GM23248 (cell line): ENCODE data around the gene NOC2L. TPM values are rescaled to one million over a fixed set of nuclear protein-coding genes. Genes with fewer than 3 reads are reported as not detected.

ENCODE experiments used
- DNase-seq: peaks from one replicate; pipeline ENCODE4 v3.0.0-alpha.2; 2015
- H2AFZ ChIP-seq: fragments of 200-600 bp; sonication (generic); 2 replicates; pipeline ENCODE4 v1.6.1; 2016; ENCODE audit warnings: antibody characterized with exemption
- H3F3A ChIP-seq: fragments of 200-600 bp; sonication (generic); 2 replicates; pipeline ENCODE4 v1.6.1; 2016; ENCODE audit warnings: mild to moderate bottlenecking, antibody characterized with exemption, mixed run types; ENCODE audit not compliant: insufficient read depth
- H3K27ac ChIP-seq: fragments of 200-600 bp; sonication (generic); 2 replicates; pipeline ENCODE4 v1.5.1; 2016; ENCODE audit warnings: mild to moderate bottlenecking
- H3K27me3 ChIP-seq: fragments of 200-600 bp; sonication (generic); replicated peaks from 2 replicates; pipeline ENCODE4 v1.6.1; 2016; ENCODE audit warnings: mild to moderate bottlenecking; ENCODE audit not compliant: insufficient read depth
- H3K36me3 ChIP-seq: fragments of 200-600 bp; sonication (generic); 2 replicates; pipeline ENCODE4 v1.6.1; 2016; ENCODE audit warnings: low read depth, mild to moderate bottlenecking
- H3K4me1 ChIP-seq: fragments of 200-600 bp; sonication (generic); 2 replicates; pipeline ENCODE4 v1.6.1; 2016; ENCODE audit warnings: mild to moderate bottlenecking; ENCODE audit not compliant: insufficient read depth
- H3K4me2 ChIP-seq: fragments of 200-600 bp; sonication (generic); one replicate; pipeline ENCODE4 v1.6.1; 2016; ENCODE audit warnings: mild to moderate bottlenecking; ENCODE audit not compliant: unreplicated experiment
- H3K4me3 ChIP-seq: fragments of 200-600 bp; sonication (generic); 2 replicates; pipeline ENCODE4 v1.5.1; 2016; ENCODE audit warnings: mild to moderate bottlenecking
- H3K79me2 ChIP-seq: fragments of 200-600 bp; sonication (generic); 2 replicates; pipeline ENCODE4 v1.6.1; 2016; ENCODE audit warnings: mild to moderate bottlenecking; ENCODE audit not compliant: insufficient read depth
- H3K9ac ChIP-seq: fragments of 200-600 bp; sonication (generic); 2 replicates; pipeline ENCODE4 v1.6.1; 2016; ENCODE audit warnings: mild to moderate bottlenecking
- H3K9me2 ChIP-seq: fragments of 200-600 bp; sonication (generic); 2 replicates; pipeline ENCODE4 v1.6.1; 2016; ENCODE audit warnings: mixed run types, mild to moderate bottlenecking, moderate library complexity; ENCODE audit not compliant: insufficient read depth
- H3K9me3 ChIP-seq: fragments of 200-600 bp; sonication (generic); one replicate; pipeline ENCODE4 v1.6.1; 2017; ENCODE audit warnings: low read depth
- H4K20me1 ChIP-seq: fragments of 200-600 bp; sonication (generic); 2 replicates; pipeline ENCODE4 v1.6.0; 2016; ENCODE audit not compliant: insufficient read depth
- EZH2 ChIP-seq: fragments of 200-600 bp; sonication (generic); IDR thresholded peaks from 2 replicates; pipeline ENCODE4 v1.6.1; 2018; ENCODE audit warnings: antibody characterized with exemption, mild to moderate bottlenecking; ENCODE audit not compliant: insufficient read depth, poor library complexity, severe bottlenecking
- EZH2phosphoT487 ChIP-seq: fragments of 200-600 bp; sonication (generic); IDR thresholded peaks from 2 replicates; pipeline ENCODE4 v1.6.1; 2018; ENCODE audit warnings: antibody characterized with exemption, moderate library complexity, mild to moderate bottlenecking, low read depth; ENCODE audit not compliant: insufficient read depth
- WGBS, 2 experiments: methylation state at CpG; one replicate each; pipeline ENCODE4 v1.1.6; 2015 to 2017; ENCODE audit warnings: low lambda C conversion rate in 2 of 2, low coverage in 1 of 2; ENCODE audit errors: missing lambda C conversion rate in 2 of 2; 5-methylcytosine and 5-hydroxymethylcytosine counted together
- in situ Hi-C: fragments of 300-500 bp; cut with MboI; formaldehyde crosslinking; loops from 2 replicates; pipeline ENCODE4 v1.15.0; 2020
- polyA plus RNA-seq: library from polyadenylated mRNA; unstranded; fragments of >200 nt; fragmentation: Nextera tagmentation; extraction: Ambion mirVana; gene quantifications from 2 replicates; pipeline ENCODE4 v1.2.1, GENCODE V29; 2016
- total RNA-seq: library from RNA; depleted of rRNA; stranded (reverse); fragments of >200 nt; shearing (Covaris generic); gene quantifications from 2 replicates; pipeline ENCODE4 v1.2.3, GENCODE V29; 2014

Gene NOC2L
- total and polyA plus RNA-seq, 2 experiments from 2014 or later, result 64.0 to 67.3 TPM

DNA sequence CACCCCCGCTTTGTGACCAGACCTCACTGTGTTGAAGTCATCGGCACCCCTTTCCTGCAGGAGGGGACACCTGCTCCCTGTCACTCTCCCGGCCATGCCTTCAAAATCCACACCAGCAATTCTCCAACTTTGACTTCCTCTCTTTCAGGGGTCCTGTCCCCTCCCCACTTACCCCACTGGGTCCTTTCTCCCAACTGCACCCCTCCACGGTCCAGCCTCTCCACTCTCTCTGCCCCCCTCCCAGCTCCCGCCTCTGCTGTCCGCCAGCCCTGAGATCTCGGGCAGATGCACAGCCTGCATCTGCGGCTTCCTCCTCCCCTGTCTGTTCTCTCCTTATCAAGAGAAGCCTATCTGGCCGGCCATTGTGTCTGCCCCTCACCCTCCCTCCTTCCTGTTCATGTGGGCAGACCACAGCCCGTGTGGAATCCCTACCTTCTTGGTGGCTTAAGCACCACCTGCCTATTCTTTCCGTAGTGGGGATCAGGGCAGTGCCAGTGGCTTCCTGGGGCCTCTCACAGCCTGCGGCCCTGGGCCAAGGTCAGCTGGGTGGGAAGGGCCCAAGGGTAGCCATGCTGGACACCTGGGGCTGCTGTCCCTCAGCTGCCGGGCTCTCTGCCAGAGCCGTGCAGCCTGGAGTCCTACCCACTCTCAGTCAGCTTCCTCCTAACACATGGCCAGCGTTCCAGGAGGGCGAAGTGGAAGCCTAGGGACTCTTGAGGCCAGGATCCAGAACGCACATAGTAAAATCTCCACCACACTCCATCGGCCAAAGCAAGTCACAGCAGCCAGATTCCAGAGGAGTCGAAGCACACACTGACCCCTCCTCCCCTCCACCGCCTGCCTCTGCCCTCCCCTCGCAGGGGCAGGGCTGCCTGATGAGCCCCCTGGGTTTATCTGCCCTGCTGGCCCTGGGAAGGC, 46.0 kb upstream of the NOC2L start:
- in situ Hi-C loops, result no loop called here
- Histone ChIP-seq H3K9me3 (no peaks in the 10 kb centered on the region), H3K27me3 (no peaks in the 10 kb centered on the region), H3K27ac (no peak overlapping the region), H2AFZ (no peak overlapping the region), H3K4me2 (no peak overlapping the region), H3K9me2 (no peaks in the 10 kb centered on the region), H3F3A (no peaks in the 10 kb centered on the region), H4K20me1 (no peaks in the 10 kb centered on the region), H3K79me2 (no peaks in the 10 kb centered on the region), H3K4me3 (no peak overlapping the region), H3K36me3 (no peaks in the 10 kb centered on the region), H3K4me1 (no peaks in the 10 kb centered on the region; the same call in 1 of the 2 replicates), H3K9ac (no peak overlapping the region)
- 28% methylated on average over 21 of the region's 21 CpGs for WGBS, 2 experiments
- TF ChIP-seq EZH2 (no peak), EZH2phosphoT487 (no peak)
- peak; percentile 62 for DNase-seq

DNA sequence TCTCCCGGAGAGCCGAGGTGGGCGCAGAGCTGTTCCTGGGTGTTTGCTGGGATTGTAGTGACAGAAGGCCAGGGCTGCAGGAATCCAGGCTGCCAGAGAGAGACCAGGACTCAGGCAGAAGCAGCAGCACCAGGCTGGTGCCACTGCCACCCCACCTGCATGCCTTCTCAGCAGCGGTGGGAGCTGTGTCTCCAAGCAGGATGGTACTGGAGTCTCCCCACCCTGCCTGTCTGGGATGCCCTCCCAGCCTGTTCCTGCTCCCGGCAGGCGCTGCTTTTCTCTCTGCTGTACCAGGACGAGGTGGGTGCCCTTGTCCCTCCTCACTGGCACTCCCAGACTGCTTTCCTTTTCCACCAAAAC, 45.3 kb upstream of the NOC2L start:
- in situ Hi-C loops, result no loop called here
- Histone ChIP-seq H3K27me3 (no peaks in the 10 kb centered on the region), H3K4me1 (no peaks in the 10 kb centered on the region; the same call in 1 of the 2 replicates), H3K79me2 (no peaks in the 10 kb centered on the region), H3K27ac (no peak overlapping the region), H3K4me2 (no peak overlapping the region), H4K20me1 (no peaks in the 10 kb centered on the region), H3K9me3 (no peaks in the 10 kb centered on the region), H3K9ac (no peak overlapping the region), H3F3A (no peaks in the 10 kb centered on the region), H3K9me2 (no peaks in the 10 kb centered on the region), H2AFZ (no peak overlapping the region), H3K36me3 (no peaks in the 10 kb centered on the region), H3K4me3 (no peak overlapping the region)
- no peak for DNase-seq
- no peak for TF ChIP-seq EZH2
- TF ChIP-seq EZH2phosphoT487, result no peak
- 44 to 47% methylated on average over 7 of the region's 7 CpGs for WGBS, 2 experiments

DNA sequence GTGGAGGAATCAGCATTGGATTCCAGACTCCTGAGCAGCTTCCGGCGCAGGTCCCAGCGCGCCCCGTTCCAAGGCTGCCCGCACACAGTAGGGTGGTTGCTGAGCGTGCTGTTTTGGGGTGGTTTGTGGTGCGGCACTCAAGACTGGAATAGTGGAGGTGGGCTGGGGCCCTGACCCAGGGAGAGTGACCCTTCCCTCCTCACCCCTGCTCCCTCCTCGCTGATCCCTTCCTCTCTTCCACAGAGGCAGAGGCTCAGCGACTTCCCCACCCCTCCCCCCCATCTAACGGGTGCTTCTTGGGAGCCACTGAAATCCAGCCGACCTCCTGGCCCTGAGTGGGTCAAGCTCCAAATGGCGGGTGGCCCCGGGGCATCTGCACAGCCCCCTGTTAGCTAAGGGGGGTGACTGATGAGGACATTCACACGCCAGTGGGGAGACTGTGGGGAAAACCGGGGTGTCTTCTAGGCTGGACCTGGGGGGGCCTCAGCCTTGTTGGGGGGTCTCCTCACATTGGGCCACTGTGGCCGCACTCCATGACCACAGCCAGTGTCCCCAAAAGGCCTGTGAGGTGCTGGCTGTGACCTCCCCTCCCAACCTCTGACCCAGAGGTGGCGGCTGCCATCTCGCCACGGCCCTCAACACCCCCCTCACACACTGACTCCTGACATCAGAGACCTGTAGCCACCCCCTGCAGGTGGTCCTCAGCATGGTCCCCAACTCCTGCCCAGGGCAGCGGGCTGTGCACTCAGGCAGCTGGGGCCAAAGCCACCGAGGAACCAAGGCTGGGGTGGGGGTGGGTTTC, 44.8 kb upstream of the NOC2L start:
- Histone ChIP-seq H3K27ac (no peak overlapping the region), H3K27me3 (no peaks in the 10 kb centered on the region), H3K9me3 (no peaks in the 10 kb centered on the region), H2AFZ (no peak overlapping the region), H4K20me1 (no peaks in the 10 kb centered on the region), H3K9ac (no peak overlapping the region), H3K4me1 (no peaks in the 10 kb centered on the region; the same call in 1 of the 2 replicates), H3F3A (no peaks in the 10 kb centered on the region), H3K9me2 (no peaks in the 10 kb centered on the region), H3K4me2 (no peak overlapping the region), H3K4me3 (no peak overlapping the region), H3K79me2 (no peaks in the 10 kb centered on the region), H3K36me3 (no peaks in the 10 kb centered on the region)
- no peak for DNase-seq
- in situ Hi-C loops, result no loop called here
- TF ChIP-seq EZH2phosphoT487 (no peak), EZH2 (no peak)
- WGBS, 2 experiments, result 80 to 85% methylated on average over 20 to 22 of the region's 22 CpGs

DNA sequence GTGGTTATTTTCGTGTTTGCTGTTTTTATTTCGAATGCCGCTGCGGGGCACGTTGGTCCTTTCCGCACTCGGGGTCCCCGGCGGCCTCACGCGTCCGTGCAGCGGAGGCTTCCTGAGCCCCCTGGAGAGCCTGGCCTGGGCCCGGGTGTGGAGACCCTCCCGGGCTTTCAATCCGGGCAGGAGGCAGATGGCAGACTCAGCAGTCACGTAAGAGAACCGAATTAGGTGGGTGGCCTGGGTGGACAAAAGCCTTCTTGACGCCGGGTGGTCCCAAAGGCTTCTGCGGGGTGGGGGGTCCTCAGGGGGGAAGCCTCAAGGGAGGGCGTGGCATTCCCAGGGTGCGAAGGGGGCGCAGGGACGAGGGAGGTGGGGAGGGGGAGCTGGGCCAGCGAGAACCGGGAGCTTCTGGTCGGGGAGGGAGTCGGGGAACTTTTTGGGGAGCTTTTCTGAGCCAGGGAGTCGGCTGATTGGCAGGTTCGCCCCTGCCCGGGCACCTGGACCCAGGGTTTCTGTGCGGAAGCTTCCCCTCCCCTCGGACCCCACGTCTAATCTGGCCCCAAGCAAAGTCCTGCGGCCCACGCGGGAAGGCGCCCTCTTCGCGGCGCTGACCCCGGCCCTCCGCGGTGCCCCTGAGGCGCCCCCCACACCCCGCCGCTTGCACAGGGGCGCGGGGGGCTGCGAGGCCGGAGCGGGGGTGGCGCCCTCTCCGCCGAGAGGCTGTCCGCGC, 42.2 kb upstream of the NOC2L start:
- H3K9me3 ChIP-seq, result no peaks in the 10 kb centered on the region
- H3F3A ChIP-seq, result no peaks in the 10 kb centered on the region
- 5 to 8% methylated on average over 18 to 58 of the region's 58 CpGs for WGBS, 2 experiments
- no peaks in the 10 kb centered on the region for H4K20me1 ChIP-seq
- no peak for DNase-seq
- in situ Hi-C loops, result no loop called here
- peak overlapping the region; percentile 60; the same call in 1 of the 2 replicates for H2AFZ ChIP-seq
- H3K36me3 ChIP-seq, result no peaks in the 10 kb centered on the region
- H3K27ac ChIP-seq, result peak overlapping the region; percentile 56
- H3K4me3 ChIP-seq, result peak overlapping the region; percentile 71
- no peak for TF ChIP-seq EZH2phosphoT487
- no peak for TF ChIP-seq EZH2
- H3K4me2 ChIP-seq, result peak overlapping the region; percentile 53
- peak overlapping the region; percentile 92 for H3K9ac ChIP-seq
- H3K27me3 ChIP-seq, result peaks cover 2% of the 10 kb centered on the region; the same call in 1 of the 2 replicates
- H3K4me1 ChIP-seq, result no peaks in the 10 kb centered on the region; the same call in 1 of the 2 replicates
- H3K9me2 ChIP-seq, result no peaks in the 10 kb centered on the region
- H3K79me2 ChIP-seq, result no peaks in the 10 kb centered on the region
